Body of pancreas (tissue), 4 donors: ENCODE results near the gene ITPRIPL2. TPM values are rescaled to one million over a fixed set of nuclear protein-coding genes. Genes with fewer than 3 reads are reported as not detected.

Source experiments
- ATAC-seq: fragments of 150-250 bp; one replicate; pipeline ENCODE4 v1.9.1; 2016
- DNase-seq, 4 donors: peaks; one replicate each; pipeline ENCODE4 v3.0.0-alpha.2; 2019
- H3K27ac ChIP-seq, 4 donors: fragments of 200-600 bp; sonication (generic); 1 replicate in 3 of 4; 2 replicates in 1 of 4; pipeline versions ENCODE4 v1.5.1 to v1.6.1; 2016 to 2019; ENCODE audit warnings: mild to moderate bottlenecking in 1 of 4, mixed read lengths in 1 of 4, moderate library complexity in 1 of 4
- H3K27me3 ChIP-seq, 2 donors: fragments of 200-600 bp; sonication (generic); one replicate each; pipeline ENCODE4 v1.6.0; 2016; ENCODE audit warnings: mild to moderate bottlenecking in 1 of 2
- H3K36me3 ChIP-seq, 2 donors: fragments of 200-600 bp; sonication (generic); replicated peaks in 1 of 2; 2 replicates each; pipeline ENCODE4 v1.5.1; 2016; ENCODE audit warnings: low read depth in 2 of 2; ENCODE audit not compliant: insufficient read depth in 1 of 2
- H3K4me1 ChIP-seq: fragments of 200-600 bp; sonication (generic); one replicate; pipeline ENCODE4 v1.6.0; 2016
- H3K4me3 ChIP-seq, 2 donors: fragments of 200-600 bp; sonication (generic); 1 replicate in 1 of 2; 2 replicates in 1 of 2; pipeline ENCODE4 v1.5.1; 2016 to 2019
- H3K9me3 ChIP-seq, 3 donors: fragments of 200-600 bp; sonication (generic); 1 replicate in 2 of 3; 2 replicates in 1 of 3; pipeline ENCODE4 v1.5.1; 2016
- POLR2A ChIP-seq, 3 donors: fragments of 450-650 bp; IDR thresholded peaks; one replicate each; pipeline ENCODE4 v1.6.1; 2016; ENCODE audit warnings: antibody characterized with exemption in 3 of 3, mild to moderate bottlenecking in 2 of 3
- WGBS, 2 donors: methylation state at CpG; one replicate each; pipeline ENCODE4 v1.1.5; 2017; 5-methylcytosine and 5-hydroxymethylcytosine counted together
- intact Hi-C: fragments of 100-400 bp; cut with DNase I; formaldehyde crosslinking; loops from one replicate; pipeline ENCODE4 v1.15.1; 2023
- total RNA-seq, 2 donors: library from RNA; depleted of rRNA; stranded (reverse); fragments of >200 nt; gene quantifications; one replicate each; pipeline ENCODE4 v1.1.0, GENCODE V29; 2016
- TF ChIP-seq, protein P1 (sequence below), 7 experiments: fragments of 450-650 bp in 4 of 7; fragments of 200-600 bp in 3 of 7; sonication (generic) in 3 of 7; IDR thresholded peaks; one replicate each; pipeline ENCODE4 v1.5.1; 2016 to 2019; ENCODE audit warnings: antibody characterized with exemption in 7 of 7

ITPRIPL2 gene
- total RNA-seq, 2 donors from 2014 or later, result 22.7 to 35.5 TPM

DNA sequence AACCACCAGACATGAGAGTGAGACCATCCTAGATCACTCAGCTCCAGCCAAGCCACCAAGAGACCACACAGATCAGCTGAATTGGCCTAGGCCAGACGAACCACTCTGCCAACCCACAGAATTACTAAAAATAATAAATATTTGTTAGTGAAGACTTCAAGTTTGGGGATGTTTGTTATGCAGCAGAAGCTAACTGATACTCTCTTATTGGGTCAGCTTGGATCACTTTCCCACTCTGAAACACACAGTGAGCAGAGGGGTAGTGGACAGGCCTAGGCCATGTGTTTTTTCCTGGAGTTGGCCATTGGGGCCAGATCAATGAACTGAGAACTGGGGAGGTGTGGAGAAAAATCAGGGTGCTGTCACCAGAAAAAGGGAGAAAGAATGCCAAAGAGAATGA lies 15.6 kb upstream of the ITPRIPL2 start:
- H3K27ac ChIP-seq, result no peak overlapping the region
- ATAC-seq (no peak), DNase-seq (no peak)
- H3K27me3 ChIP-seq, result no peaks in the 10 kb centered on the region
- H3K9me3 ChIP-seq, result no peaks in the 10 kb centered on the region
- TF ChIP-seq, protein P1, sequence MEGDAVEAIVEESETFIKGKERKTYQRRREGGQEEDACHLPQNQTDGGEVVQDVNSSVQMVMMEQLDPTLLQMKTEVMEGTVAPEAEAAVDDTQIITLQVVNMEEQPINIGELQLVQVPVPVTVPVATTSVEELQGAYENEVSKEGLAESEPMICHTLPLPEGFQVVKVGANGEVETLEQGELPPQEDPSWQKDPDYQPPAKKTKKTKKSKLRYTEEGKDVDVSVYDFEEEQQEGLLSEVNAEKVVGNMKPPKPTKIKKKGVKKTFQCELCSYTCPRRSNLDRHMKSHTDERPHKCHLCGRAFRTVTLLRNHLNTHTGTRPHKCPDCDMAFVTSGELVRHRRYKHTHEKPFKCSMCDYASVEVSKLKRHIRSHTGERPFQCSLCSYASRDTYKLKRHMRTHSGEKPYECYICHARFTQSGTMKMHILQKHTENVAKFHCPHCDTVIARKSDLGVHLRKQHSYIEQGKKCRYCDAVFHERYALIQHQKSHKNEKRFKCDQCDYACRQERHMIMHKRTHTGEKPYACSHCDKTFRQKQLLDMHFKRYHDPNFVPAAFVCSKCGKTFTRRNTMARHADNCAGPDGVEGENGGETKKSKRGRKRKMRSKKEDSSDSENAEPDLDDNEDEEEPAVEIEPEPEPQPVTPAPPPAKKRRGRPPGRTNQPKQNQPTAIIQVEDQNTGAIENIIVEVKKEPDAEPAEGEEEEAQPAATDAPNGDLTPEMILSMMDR (IDR thresholded peaks at IDR 0.05), result no peak
- TF ChIP-seq POLR2A (IDR thresholded peaks at IDR 0.05), result no peak
- 85 to 100% methylated on average over 1 of the region's 1 CpG for WGBS, 2 donors
- H3K4me3 ChIP-seq, result no peak overlapping the region
- no peaks in the 10 kb centered on the region for H3K4me1 ChIP-seq
- intact Hi-C loops, result no loop called here
- no peaks in the 10 kb centered on the region for H3K36me3 ChIP-seq

DNA sequence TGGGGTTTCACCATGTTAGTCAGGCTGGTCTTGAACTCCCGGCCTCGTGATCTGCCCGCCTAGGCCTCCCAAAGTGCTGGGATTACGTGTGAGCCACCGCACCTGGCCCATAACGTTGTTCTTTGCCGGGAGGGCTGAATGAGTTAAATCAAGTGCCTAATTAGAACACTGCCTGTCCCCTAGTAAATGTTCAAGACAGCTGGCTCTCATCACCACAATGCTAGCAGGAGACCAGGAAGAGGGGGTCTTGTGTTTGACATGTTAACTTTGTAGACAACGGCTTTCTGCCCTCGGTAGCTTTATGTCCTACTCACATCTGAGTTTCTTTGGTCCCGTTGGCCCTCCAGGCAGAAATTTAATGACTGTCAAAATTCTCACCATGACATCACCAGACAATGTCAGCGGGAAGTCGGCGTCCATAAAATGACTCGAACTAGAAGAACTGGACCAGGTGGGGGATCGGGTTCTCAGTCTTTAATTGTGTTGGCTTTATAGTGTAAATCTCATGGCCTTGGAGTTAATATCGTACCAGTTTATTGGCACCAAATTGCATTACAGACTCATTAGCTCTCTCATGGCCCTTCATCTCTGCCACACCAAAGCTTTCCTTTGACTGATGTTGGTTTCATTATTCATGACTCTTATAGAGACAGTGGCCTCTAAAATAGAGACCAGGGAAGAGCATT lies 11.4 kb upstream of the ITPRIPL2 start:
- Histone ChIP-seq H3K4me3 (no peak overlapping the region), H3K9me3 (no peaks in the 10 kb centered on the region), H3K36me3 (no peaks in the 10 kb centered on the region), H3K27me3 (no peaks in the 10 kb centered on the region), H3K4me1 (no peaks in the 10 kb centered on the region), H3K27ac (no peak overlapping the region)
- intact Hi-C loops, result no loop called here
- WGBS, 2 donors, result 66 to 76% methylated on average over 12 to 16 of the region's 16 CpGs
- ATAC-seq, result no peak
- DNase-seq, result no peak
- TF ChIP-seq, protein P1 (IDR thresholded peaks at IDR 0.05), result no peak
- no peak for TF ChIP-seq POLR2A (IDR thresholded peaks at IDR 0.05)

DNA sequence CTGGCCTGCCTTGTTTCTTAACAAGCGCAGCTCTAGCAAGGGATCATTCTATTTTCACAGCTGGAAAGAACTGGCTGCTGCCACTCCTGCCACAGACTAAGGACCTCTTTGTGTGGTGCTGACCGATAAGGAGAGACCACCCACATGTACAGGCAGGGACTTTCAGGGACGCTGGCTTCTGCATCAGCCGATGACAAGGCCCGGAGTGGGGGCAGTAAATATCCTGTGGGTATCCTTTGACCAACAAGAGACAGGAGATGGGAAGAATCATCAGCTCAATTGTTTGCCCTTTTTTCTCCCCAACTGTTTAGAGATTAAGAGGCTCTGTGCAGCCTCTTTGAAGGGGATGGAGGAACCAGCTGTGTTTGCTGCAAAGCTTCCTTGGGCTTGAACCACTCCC lies 9.2 kb upstream of the ITPRIPL2 start:
- Histone ChIP-seq H3K36me3 (no peaks in the 10 kb centered on the region), H3K27me3 (no peaks in the 10 kb centered on the region)
- TF ChIP-seq, protein P1 (IDR thresholded peaks at IDR 0.05), result no peak
- no peak for TF ChIP-seq POLR2A (IDR thresholded peaks at IDR 0.05)

DNA sequence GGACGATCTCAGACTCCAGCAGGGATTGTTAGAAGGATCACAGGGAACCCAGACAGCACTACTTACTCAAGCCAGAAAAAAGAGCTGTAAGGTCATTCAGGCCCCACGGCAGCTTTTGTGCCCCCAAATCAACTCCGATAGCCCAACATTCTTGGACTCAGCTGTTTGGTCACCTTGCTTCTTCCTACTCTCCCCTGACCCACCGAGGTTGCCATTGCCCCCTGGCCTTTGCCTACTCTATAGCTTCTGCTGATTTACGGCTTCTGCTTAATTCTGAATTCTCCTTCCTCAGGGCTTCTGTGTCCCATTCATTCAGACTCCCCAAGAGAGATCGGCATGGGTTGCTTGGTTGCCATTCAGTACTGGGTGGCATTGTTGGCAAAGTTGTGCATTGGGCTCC lies 8.6 kb upstream of the ITPRIPL2 start:
- 93 to 95% methylated on average over 5 to 6 of the region's 6 CpGs for WGBS, 2 donors
- DNase-seq (no peak), ATAC-seq (no peak)
- TF ChIP-seq, protein P1 (IDR thresholded peaks at IDR 0.05), result no peak
- no peak for TF ChIP-seq POLR2A (IDR thresholded peaks at IDR 0.05)
- no peaks in the 10 kb centered on the region for H3K9me3 ChIP-seq
- H3K27me3 ChIP-seq, result no peaks in the 10 kb centered on the region
- H3K36me3 ChIP-seq, result no peaks in the 10 kb centered on the region
- no peak overlapping the region for H3K4me3 ChIP-seq
- H3K4me1 ChIP-seq, result no peaks in the 10 kb centered on the region
- no peak overlapping the region for H3K27ac ChIP-seq
- intact Hi-C loops, result no loop called here

More for the DNA sequence above, 9.2 kb upstream of the ITPRIPL2 start:
- no peaks in the 10 kb centered on the region for H3K4me1 ChIP-seq
- WGBS, 2 donors, result 85% methylated on average over 5 of the region's 5 CpGs; no CpG with 5 or more reads in 1 of the 2 donors
- H3K27ac ChIP-seq, result no peak overlapping the region
- DNase-seq, result no peak
- intact Hi-C loops, result no loop called here
- no peaks in the 10 kb centered on the region for H3K9me3 ChIP-seq
- no peak overlapping the region for H3K4me3 ChIP-seq
- no peak for ATAC-seq
